Smooth muscle cell of trachea (primary cell): ENCODE measurements around the gene NBL1. TPM values are rescaled to one million over a fixed set of nuclear protein-coding genes. Genes with fewer than 3 reads are reported as not detected.

Experiments
- total RNA-seq: library from RNA; depleted of rRNA; stranded (reverse); fragments of >200 nt; gene quantifications from 2 replicates; pipeline ENCODE4 v1.2.1, GENCODE V29; 2014

NBL1 gene, protein sequence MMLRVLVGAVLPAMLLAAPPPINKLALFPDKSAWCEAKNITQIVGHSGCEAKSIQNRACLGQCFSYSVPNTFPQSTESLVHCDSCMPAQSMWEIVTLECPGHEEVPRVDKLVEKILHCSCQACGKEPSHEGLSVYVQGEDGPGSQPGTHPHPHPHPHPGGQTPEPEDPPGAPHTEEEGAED
- 117 and 301 TPM in 2 replicates for total RNA-seq

DNA sequence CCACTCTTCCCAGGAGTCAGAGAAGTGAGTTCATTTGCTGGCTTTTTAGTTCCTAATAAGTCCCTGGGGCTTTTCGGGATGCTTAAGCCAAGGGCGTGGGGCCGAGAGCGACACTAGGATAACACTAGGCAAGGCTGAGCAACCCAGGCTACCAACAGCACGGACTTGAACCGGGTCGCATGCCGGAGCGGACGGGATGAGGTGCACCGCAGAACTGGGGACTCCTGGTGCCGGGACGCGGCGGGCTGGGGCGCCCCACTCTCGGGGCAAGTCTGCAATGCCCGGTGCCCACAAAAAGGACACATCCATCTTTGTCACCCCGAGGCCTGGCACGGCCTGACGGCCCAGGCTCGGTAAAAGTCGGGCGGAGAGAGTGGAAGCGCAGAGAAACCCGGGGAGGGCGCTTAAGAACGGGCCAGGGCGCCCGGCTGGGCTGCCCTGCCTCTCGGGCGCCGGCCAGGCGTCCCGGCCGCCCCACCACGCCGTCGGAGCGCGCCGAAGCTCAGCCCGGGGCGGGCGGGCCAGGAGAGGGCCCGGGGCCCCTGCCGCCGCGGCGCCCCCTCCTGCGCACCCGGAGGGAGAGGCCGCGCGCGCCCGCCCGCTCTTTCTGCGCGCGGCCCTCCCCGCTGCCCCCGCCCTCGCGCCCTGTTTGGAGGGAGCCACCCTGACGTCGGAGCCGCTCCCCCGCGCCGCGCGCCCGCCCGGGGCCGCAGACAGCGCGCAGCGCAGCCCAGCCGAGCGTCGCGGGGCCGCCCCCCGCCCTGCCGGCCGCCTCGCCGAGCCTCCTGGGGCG lies at the start of gene NBL1:
Gene NBL1, plus strand, starts transcription at position 710 of the 793 bp plus-strand sequence. CDS start 10,720 bp downstream, outside the sequence.

GRCh38 chr1:19664453-19665185 lies 20.5 kb downstream of the NBL1 start, which contains the start of gene HTR6:
Gene HTR6, plus strand, starts transcription at chr1:19664875. Its CDS starts 879 bp downstream, at chr1:19665754.

Other genes starting within 250 kb of the NBL1 start
- gene CAPZB, start 158.8 kb upstream of the NBL1 start, total RNA-seq: 187 and 191 TPM in 2 replicates
- gene HTR6, start 20.6 kb downstream of the NBL1 start, total RNA-seq: under 0.01 TPM in 1 of 2 replicates, not detected in the other
- 19.6 and 27.5 TPM in 2 replicates for gene TMCO4, start 155.6 kb downstream of the NBL1 start, total RNA-seq
- not detected in 2 replicates for gene RNF186, start 171.0 kb downstream of the NBL1 start, total RNA-seq
- 3.6 and 5.4 TPM in 2 replicates for gene OTUD3, start 238.1 kb downstream of the NBL1 start, total RNA-seq